ENCODE measurements around the gene EPHX1.
A peak's percentile ranks its signal among the peaks of the same experiment; 100 is the strongest.
"Not testable (repeated sequence)": the region's sequence is repeated elsewhere in the genome, so short reads cannot be mapped to it uniquely, and the experiment has no call there.

EPHX1 gene

DNA sequence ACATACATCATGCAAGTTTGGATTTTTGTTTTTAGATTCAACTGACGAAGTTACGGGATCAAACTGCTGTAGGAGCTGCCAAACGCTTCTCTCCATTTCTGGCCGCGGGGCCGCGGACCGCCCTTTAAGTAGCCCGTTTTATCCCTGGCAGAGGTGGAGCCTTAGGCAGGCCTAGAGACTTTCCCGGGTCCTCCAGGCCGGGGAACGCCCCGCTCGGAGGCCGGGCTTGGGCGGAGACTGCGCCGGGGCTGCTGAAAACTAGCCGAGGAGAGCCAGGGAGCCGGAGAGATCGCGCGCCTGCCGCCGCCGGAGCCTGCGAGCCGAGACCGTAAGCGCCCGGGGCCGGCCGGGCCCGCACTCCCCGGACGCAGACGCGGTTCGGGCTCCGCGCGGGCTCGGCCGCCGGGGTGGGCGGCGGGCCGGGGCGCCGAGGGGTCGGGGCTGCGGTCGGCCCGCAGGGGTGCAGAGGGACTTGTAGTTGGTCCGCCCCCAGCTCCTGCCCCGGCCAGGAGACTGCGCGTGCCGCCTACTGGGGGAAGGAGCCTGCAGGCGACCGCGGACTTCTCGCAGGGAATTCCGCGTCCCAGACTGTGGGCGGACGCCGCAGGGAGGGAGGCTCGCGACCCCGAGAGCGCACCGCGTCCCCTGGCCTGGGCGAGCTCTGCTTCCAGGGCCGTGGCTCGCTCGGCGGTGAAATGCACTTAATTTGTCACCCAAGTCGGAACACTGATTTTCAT lies at the start of gene EPHX1:
Gene EPHX1, plus strand, starts transcription at position 283 of the 737 bp plus-strand sequence. CDS start 18,606 bp downstream, outside the sequence.
- DNase-seq (ENCODE audit: low spot score) = peak; percentile 95

DNA sequence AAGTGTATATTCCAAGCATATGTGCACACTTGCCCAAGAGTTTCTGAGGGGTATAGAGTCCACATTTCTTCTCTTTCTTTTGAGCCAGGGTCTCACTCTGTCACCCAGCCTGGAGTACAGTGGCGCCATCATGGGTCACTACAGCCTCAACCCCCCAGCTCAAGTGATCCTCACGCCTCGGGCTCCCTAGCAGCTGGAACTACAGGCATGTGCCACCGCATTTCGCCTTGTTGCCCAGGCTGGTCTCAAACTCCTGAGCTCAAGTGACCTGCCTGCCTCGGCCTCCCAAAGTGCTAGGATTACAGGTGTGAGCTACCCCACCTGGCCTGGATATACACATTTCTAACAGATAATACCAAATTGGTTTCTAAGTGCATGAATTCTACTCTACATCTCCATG lies 49.4 kb upstream of the EPHX1 start:
- no peak for DNase-seq (ENCODE audit: low spot score)

DNA sequence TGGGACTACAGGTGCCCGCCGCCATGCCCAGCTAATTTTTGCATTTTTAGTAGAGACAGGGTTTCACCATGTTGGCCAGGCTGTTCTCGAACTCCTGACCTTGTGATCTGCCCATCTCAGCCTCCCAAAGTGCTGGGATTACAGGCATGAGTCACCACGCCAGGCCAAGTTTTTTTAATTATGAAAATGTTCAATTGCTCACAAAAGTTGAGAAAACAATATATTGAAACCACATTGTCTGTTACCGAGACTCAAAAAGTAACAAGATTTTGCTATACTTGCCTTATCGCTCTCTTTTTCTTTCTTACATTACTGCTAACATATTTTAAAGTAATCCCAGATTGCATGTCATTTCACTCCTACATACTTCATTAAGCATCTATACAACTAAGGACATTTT lies 48.5 kb upstream of the EPHX1 start:
- DNase-seq (ENCODE audit: low spot score) = not testable (repeated sequence)

GRCh38 chr1:225762002-225762441 lies 47.9 kb upstream of the EPHX1 start:
- DNase-seq (ENCODE audit: low spot score) = no peak

DNA sequence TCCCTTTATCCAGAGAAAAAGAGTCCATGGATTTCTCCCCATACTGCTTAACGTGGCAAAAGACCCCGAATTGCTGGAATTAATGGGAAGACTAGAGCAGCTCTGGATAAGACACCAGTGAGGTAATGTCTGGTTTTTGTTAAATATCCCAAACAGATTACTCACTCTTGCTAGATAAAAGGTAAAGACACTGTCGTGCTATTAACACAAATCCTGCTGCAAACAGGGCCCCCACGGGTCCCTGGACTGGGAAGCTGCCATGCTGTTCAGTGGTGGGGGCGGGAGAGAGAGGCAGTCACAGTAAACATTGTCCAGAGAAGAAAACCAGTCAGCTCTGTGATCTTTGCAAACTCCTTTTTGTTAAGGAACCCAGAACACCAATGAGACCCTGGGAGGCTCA lies 47.5 kb upstream of the EPHX1 start:
- no peak for DNase-seq (ENCODE audit: low spot score)

DNA sequence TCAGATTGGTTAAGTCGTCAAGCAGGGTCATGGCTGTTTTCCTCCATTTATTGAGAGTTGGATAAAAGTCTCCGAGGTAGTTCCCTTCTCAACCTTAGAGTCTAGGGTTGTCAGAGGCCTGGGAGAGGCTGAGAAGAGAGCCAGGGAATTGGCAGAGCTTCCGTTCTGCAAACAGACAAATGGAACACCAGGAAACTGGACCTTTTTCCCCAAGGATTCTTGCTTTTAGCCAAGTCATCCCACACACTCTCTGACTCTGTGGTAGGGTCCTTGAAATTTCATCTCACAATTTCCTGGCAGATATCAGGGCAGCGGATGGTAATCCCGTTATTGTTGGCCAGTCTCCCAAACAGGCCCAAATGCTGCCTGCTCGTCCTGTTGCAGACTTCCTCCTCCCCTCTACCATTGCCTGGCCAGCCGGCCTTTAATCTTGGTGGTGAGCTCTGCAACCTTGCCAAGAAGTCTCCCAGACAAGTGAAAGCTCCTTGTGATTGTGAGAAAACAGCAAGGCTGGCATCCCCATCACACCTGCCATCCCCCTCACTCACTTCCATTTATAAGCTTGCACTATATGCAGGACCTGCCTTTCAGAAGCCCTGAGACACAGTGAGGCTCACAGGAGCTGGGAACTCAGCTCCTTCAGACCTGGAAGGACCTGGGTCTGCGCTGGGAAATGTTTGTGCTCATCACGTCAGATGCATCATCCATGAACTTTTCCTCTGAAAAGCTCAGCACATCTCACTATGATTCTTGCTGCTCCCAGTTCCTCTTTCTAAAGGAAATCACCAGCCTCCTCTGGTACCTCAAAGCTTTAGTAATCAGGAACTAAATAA lies 46.0 kb upstream of the EPHX1 start:
- no peak for DNase-seq (ENCODE audit: low spot score)

DNA sequence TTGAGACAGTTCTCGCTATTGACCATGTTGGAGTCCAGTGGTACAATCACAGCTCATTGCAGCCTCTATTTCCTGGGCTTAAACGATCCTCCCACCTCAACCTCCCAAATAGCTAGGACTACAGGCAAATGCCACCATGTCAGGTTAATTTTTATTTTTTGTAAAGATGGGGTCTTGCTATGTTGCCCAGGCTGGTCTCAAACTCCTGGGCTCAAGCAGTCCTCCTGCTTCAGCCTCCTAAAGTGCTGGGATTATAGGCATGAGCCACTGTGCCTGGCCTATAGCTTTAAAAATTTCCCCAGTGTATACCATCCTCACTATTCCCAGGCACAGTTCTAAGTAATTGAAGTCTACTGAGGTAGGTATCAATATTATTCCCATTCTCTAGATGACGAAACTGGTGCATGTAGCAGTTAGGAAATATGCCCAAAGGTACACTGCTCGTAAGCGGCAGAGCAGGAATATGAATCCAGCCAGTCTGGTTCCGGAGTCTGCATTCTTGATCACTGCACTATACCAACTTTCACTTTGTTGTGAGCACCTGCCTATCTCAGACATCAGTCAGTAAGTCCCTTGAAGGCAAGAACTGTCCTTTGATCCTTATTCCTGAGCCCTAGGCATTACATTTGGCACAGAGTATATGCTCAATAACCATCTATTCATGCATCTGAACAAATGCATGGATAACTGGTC lies 43.8 kb upstream of the EPHX1 start:
- DNase-seq (ENCODE audit: low spot score) = no peak

- DNase-seq (ENCODE audit: low spot score) = no peak
These were observed 42.8 kb upstream of the EPHX1 start for GRCh38 chr1:225766967-225767633.

DNA sequence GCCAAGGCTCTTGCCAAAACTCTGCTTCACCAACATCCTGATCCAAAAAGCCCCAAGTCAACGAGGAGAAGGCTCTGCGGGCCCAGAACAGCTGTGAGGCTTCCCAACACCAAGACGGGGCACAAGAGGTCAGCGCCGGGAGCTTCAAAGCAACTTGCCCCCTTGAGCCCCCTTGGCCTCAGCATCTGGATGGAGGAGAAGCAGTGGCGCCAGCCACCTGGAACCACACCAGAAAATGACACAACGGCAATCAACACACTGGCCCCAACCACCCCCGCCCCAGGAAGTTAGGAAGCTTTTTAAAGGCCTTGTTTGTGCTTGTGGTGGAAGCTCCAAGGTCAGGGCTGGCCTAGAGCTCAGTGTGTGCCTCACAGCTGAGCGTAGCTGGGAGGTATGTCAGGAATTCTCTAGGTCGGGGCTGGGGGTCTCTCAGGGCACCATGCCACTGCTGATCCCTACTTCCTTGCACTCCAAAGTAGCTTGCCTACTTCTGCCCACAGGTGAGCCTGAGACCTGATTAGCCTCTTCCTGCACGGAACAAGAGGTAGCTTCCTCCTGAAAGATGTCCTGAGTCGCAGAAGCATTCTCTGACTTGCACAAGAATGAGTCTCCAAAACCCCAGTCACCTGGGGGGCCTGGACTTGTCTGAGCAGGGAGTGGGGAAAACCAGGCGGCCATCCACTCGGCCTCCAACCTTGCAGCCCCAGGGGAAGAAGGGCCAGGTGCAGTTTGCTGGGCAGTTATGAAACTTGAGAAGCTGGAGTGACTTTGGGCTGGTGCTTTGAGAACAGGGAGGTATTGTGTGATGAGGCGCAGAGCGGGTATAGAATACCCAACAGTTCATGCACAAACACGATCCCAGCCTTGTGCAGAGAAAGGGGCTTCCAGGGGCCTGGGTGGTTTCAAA lies 42.0 kb upstream of the EPHX1 start:
- no peak for DNase-seq (ENCODE audit: low spot score)

DNA sequence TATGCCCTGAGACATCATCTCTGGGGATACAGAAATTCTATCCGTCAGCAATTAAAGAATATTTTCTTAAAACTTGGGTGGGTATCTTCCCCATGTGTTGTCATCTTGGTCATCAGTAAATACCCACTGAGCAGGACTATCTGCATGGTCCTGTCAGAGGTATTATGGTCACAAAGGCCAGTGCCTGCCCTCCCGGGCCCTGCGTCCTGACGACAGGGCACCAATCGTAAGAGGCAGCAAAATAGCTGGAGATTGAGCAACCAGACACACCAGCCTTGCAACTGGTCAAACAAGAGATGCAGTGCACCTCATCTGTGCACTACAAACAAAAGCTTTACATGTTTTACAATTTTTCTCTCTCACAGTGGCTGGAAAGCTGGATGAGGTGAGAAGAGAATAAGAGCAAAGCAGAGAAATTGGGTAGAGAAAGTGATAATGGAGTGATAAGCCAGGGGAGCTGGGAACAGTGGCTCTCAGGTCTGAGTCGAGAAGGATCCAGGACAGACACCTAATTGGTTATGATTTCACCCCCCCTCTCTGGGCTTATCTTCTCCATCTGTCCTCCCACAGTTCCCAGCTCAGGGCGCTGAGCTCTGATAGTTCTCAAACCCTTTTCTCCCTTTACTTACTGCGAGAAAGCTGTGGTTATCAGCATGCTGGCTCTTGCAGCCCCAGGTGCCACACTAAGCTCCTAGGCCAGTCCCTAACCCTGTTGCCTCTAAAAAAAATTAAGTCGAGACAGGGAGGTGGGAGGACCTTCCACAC lies 41.1 kb upstream of the EPHX1 start:
- no peak for DNase-seq (ENCODE audit: low spot score)

DNA sequence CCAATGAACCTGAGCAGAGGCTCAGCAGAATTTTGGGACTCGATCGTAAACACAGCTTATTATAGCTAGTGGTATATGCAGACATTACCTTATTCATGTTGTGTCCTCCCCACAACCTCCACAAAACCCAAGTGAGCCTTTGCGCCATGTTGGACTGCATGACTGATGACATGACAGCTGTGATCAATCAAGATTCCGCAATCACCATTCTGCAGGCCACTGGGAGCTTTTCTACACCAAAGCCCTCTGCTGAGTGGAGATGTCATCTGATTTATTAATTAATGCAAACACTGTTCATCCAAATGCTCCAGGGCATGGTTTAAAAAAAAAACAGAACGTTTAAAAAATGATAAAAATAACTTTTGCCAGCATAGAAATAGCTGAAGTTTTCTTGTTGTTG lies 40.2 kb upstream of the EPHX1 start:
- DNase-seq (ENCODE audit: low spot score) = no peak

GRCh38 chr1:225770561-225771248 lies 39.2 kb upstream of the EPHX1 start:
- DNase-seq (ENCODE audit: low spot score) = no peak

DNA sequence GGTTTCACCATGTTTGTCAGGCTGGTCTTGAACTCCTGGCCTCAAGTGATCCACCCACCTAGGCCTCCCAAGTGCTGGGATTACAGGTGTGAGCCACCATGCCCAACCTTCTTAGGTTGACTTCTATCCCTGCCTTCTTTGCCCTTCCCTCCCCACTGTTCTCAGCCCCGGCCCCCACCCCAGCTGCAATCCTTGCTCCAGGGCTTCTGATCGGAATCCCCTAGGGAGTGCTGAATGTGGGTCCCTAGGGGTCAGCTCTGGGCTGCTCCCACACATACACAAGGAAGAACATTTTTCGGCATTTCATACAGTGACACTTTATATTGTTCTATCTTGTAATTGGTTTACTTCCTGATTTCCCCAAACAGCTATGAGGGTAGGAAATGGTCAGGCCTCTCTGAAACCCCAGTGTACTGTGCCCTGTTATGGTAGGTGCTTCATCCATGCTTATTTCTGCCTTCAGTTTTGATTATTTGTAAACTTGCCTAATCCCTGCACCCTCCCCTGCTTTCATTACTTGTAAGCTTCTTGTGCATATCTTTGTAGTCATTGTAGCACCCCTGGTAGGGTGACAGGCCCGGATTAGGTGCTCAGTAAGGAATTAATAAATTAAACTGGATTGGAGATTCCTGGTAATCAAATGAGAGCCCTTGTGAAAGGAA lies 38.1 kb upstream of the EPHX1 start:
- DNase-seq (ENCODE audit: low spot score) = no peak

- peak; percentile 85 for DNase-seq (ENCODE audit: low spot score)
These were observed 37.6 kb upstream of the EPHX1 start for GRCh38 chr1:225772323-225772768.

GRCh38 chr1:225772848-225773247 lies 37.1 kb upstream of the EPHX1 start:
- DNase-seq (ENCODE audit: low spot score) = no peak

DNA sequence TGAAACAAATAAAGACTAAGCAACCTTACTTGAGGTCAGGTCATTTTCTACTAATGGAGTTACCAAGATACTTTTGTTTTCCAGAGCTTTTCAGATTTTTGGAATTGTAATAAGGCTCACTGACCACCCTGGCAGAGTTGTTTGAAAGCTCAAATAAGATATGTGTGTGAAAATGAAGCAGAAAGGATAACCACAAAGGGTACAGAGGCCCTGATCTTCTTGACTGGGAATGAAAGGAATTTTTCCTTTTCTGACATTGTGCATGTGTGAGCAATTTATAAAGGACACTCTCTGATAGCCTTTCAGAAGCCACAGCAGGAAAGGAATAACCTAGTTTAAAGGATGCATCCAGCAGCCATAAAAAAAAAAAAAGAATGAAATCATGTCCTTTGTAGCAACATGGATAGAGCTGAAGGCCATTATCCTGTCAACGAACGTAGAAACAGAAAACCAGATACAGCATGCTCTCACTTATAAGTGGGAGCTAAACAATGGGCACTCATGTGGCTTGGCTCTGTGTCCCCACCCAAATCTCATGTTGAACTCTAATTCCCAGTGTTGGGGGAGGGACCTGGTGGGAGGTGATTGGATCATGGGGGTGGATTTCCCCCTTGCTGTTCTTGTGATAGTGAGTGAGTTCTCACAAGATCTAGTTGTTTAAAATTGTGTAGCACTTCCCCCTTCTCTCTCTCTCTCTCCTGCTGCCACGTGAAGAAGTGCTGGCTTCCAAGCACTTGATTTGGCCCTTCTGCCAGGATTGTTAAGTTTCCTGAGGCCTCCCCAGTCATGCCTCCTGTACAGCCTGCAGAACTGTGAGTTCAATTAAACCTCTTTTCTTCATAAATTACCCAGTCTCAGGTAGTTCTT lies 35.4 kb upstream of the EPHX1 start:
- DNase-seq (ENCODE audit: low spot score) = no peak

DNA sequence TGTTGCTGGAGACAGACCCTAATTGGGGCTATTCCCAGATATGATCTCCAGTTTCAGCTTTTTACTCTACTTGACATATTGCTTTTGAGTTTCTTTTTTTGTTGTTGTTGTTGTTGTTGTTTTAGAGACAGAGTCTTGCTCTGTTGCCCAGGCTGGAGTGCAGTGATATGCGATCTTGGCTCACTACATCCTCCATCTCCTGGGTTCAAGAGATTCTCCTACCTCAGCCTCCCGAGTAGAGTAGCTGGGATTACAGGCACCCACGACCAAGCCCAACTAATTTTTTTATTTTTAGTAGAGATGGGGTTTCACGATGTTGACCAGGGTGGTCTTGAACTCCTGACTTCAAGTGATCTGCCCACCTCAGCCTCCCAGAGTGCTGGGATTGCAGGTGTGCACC lies 33.6 kb upstream of the EPHX1 start:
- DNase-seq (ENCODE audit: low spot score) = no peak

GRCh38 chr1:225777058-225777582 lies 32.8 kb upstream of the EPHX1 start:
- DNase-seq (ENCODE audit: low spot score) = no peak
